Measurements from ENCODE around the gene SSX2IP. TPM values are rescaled to one million over a fixed set of nuclear protein-coding genes. Genes with fewer than 3 reads are reported as not detected.

The SSX2IP gene
- total RNA-seq, 1 experiment from 2014 or later = 20.7 TPM

DNA sequence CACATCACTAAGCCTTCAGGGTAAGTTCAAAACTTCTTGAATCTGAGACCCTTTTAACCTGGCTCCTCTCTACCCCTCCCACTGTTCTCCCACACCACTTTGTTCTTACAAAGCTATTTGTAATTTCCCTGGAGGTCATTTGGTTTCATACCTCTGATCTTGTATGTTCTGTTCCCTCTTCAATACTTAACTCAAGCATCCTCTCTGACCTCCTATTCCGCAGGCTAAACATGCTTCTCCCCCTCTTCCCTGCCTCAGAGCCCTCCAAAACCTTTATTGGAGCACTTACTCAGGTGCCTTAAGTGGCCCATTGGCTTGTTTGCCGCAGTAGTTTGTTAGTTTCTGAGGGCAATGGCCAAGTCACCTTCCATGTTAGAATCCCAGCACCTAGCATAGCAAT is 54.8 kb downstream of the SSX2IP start:
- TF ChIP-seq CTCF (conservative IDR thresholded peaks at IDR 0.05) (no peak), EZH2 (IDR thresholded peaks at IDR 0.05; ENCODE audit: low read depth) (no peak)
- Histone ChIP-seq H3K4me3 (no peak overlapping the region), H3K36me3 (ENCODE audit: low read depth) (no peaks in the 10 kb centered on the region; the same call in 1 of the 2 replicates), H3K4me2 (peak overlapping the region; percentile 64), H3K9me3 (ENCODE audit: insufficient read depth, low read depth) (no peaks in the 10 kb centered on the region), H3K9me2 (ENCODE audit: insufficient read depth) (no peaks in the 10 kb centered on the region), H3F3A (ENCODE audit: insufficient read depth, low read depth) (peaks cover 36% of the 10 kb centered on the region), H3K79me2 (ENCODE audit: low read depth) (no peaks in the 10 kb centered on the region), H3K27ac (peak overlapping the region; percentile 90), H3K27me3 (ENCODE audit: insufficient read depth, low read depth) (no peaks in the 10 kb centered on the region), H2AFZ (no peak overlapping the region), H4K20me1 (ENCODE audit: insufficient read depth) (no peaks in the 10 kb centered on the region), H3K4me1 (replicated peaks; ENCODE audit: insufficient read depth) (peaks cover 42% of the 10 kb centered on the region)
- POLR2A ChIA-PET (ENCODE audit: unreplicated experiment) = no interaction called here
- DNase-seq = no peak
- intact Hi-C loops (cut with micrococcal nuclease; ENCODE audit: unreplicated experiment) = loop anchor here (10.0 kb wide), 2 partner anchors 61 to 271 kb away; partner anchors contain the start of gene CTBS
- BruUV-seq (replicated peaks) = TSS peak; percentile 57
- CTCF ChIA-PET = interaction anchor here (0.9 kb wide), 1 partner anchor 116 kb away, joined by 3 read pairs; no protein-coding TSS in a partner anchor

DNA sequence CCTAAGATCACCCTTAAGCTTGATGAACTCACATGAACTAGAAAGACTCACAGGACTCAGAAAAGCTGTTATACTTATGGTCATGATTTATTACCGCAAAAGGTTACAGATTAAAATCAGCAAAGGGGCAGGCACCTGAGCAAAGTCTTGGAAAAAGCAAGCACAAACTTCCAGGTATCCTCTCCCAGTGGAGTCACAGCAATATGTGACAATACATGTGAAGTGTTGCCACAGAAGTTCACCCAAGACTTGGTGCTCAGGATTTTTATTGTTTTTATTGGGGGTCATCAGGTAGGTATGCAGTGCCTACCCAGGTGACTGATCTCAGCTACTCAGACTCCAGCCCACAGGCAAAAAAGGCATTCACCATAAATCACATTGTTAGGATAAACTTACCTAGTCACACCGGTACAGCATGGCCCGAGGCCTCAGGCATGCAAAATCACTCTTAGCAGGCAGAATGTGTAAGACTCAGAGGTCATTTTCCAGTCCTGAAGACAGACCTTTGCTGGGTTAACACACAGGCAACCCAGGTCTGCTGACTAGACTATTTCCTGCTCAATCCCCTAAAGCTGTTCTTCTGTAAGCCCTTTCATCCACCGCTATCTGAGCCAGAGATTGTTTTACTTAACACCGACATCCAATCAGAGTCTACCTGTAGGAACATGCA is 55.6 kb downstream of the SSX2IP start:
- peaks cover 42% of the 10 kb centered on the region for H3K4me1 ChIP-seq (replicated peaks; ENCODE audit: insufficient read depth)
- no peaks in the 10 kb centered on the region; the same call in 1 of the 2 replicates for H3K36me3 ChIP-seq (ENCODE audit: low read depth)
- BruUV-seq (replicated peaks) = no TSS peak
- TF ChIP-seq CTCF (conservative IDR thresholded peaks at IDR 0.05) (no peak), EZH2 (IDR thresholded peaks at IDR 0.05; ENCODE audit: low read depth) (no peak)
- peak overlapping the region; percentile 64 for H3K4me2 ChIP-seq
- ChIA-PET POLR2A (ENCODE audit: unreplicated experiment) (interaction anchor here (0.5 to 0.9 kb wide), 4 partner anchors 128 to 642 kb away, joined by 3 read pairs; partner anchors contain the start of genes BCL10, GNG5 and SPATA1), CTCF (interaction anchor here (0.5 to 0.9 kb wide), 2 partner anchors 78 to 116 kb away, joined by 3 to 20 read pairs; no protein-coding TSS in a partner anchor)
- peaks cover 36% of the 10 kb centered on the region for H3F3A ChIP-seq (ENCODE audit: insufficient read depth, low read depth)
- no peaks in the 10 kb centered on the region for H3K79me2 ChIP-seq (ENCODE audit: low read depth)
- intact Hi-C loops (cut with micrococcal nuclease; ENCODE audit: unreplicated experiment) = loop anchor here (5.0 to 10.0 kb wide), 3 partner anchors 58 to 270 kb away; partner anchors contain the start of genes CTBS and SSX2IP
- no peak overlapping the region for H2AFZ ChIP-seq
- H4K20me1 ChIP-seq (ENCODE audit: insufficient read depth) = no peaks in the 10 kb centered on the region
- H3K9me3 ChIP-seq (ENCODE audit: insufficient read depth, low read depth) = no peaks in the 10 kb centered on the region
- DNase-seq = peak; percentile 81 to 100
- peak overlapping the region; percentile 10; the same call in 1 of the 2 replicates for H3K4me3 ChIP-seq
- no peaks in the 10 kb centered on the region for H3K27me3 ChIP-seq (ENCODE audit: insufficient read depth, low read depth)
- H3K27ac ChIP-seq = peak overlapping the region; percentile 90
- H3K9me2 ChIP-seq (ENCODE audit: insufficient read depth) = no peaks in the 10 kb centered on the region

GRCh38 chr1:84632673-84633434 is 57.4 kb downstream of the SSX2IP start:
- H3K27ac ChIP-seq = peak overlapping the region; percentile 90
- H3F3A ChIP-seq (ENCODE audit: insufficient read depth, low read depth) = peaks cover 36% of the 10 kb centered on the region
- no peaks in the 10 kb centered on the region; the same call in 1 of the 2 replicates for H3K9me3 ChIP-seq (ENCODE audit: insufficient read depth, low read depth)
- BruUV-seq (replicated peaks) = no TSS peak
- H3K79me2 ChIP-seq (ENCODE audit: low read depth) = no peaks in the 10 kb centered on the region
- H3K4me3 ChIP-seq = no peak overlapping the region
- H3K27me3 ChIP-seq (ENCODE audit: insufficient read depth, low read depth) = no peaks in the 10 kb centered on the region
- ChIA-PET POLR2A (ENCODE audit: unreplicated experiment) (interaction anchor here (0.6 kb wide), 2 partner anchors 594 to 704 kb away, joined by 4 read pairs; no protein-coding TSS in a partner anchor), CTCF (no interaction called here)
- peaks cover 42% of the 10 kb centered on the region for H3K4me1 ChIP-seq (replicated peaks; ENCODE audit: insufficient read depth)
- H3K9me2 ChIP-seq (ENCODE audit: insufficient read depth) = no peaks in the 10 kb centered on the region
- no peaks in the 10 kb centered on the region; the same call in 1 of the 2 replicates for H3K36me3 ChIP-seq (ENCODE audit: low read depth)
- no peaks in the 10 kb centered on the region for H4K20me1 ChIP-seq (ENCODE audit: insufficient read depth)
- peak; percentile 41 to 91 for DNase-seq
- H3K4me2 ChIP-seq = peak overlapping the region; percentile 64
- no peak for TF ChIP-seq CTCF (conservative IDR thresholded peaks at IDR 0.05)
- intact Hi-C loops (cut with micrococcal nuclease; ENCODE audit: unreplicated experiment) = loop anchor here (5.0 to 10.0 kb wide), 3 partner anchors 58 to 268 kb away; partner anchors contain the start of genes CTBS and SSX2IP
- no peak overlapping the region for H2AFZ ChIP-seq

Data from PC-9 (cell line).